Measurements from ENCODE around the gene CREB3L1. TPM values are rescaled to one million over a fixed set of nuclear protein-coding genes. Genes with fewer than 3 reads are reported as not detected.

Gene CREB3L1
- total and polyA plus RNA-seq, 2 experiments from 2014 or later = 22.9 to 275 TPM

DNA sequence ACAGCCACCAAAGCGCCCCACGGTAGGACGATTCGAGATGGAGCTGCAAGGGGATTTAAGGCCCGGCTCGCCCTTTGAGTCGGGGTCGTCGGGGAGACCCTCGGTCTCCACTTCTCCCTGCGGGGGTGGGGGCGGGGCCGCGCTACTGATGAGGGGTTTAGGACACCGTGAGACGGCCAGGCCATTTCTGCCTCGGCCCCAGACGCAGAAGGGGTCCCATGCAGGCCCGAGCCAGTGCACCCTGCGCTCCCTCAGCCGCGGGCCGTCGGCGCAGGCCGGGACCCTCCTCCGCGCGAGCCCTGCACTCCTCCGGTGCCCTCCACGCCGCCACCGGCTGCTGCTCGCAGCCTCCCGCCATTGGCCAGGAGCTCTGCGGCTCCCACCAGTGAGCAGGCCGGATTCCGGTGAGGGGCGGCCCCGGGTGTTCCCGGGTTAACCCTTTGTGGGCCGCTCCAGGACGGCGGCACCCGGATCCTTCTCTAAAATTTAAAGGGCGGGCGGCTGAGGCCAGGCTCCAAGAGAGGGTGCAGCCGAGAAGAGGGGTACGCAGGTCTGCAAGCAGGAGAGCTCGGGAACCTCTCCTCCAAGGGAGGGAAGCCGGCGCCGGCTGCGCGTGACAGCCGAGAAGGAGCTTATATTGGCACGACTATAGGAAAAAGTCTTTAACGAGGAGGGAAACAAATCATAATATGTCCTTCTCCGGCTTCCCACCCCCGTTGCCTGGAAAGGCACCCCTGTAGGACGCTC is 18.0 kb downstream of the CREB3L1 start:
- Histone ChIP-seq H3K27ac (peak overlapping the region; percentile 96), H3K9me2 (replicated peaks; ENCODE audit: insufficient read depth) (no peaks in the 10 kb centered on the region), H4K20me1 (ENCODE audit: insufficient read depth, poor library complexity, severe bottlenecking) (no peaks in the 10 kb centered on the region), H2AFZ (no peak overlapping the region), H3K4me3 (peak overlapping the region; percentile 34), H3K36me3 (replicated peaks; ENCODE audit: insufficient read depth, low read depth) (no peaks in the 10 kb centered on the region), H3K4me2 (peak overlapping the region; percentile 95), H3K9me3 (ENCODE audit: low read depth) (no peaks in the 10 kb centered on the region), H3K27me3 (no peaks in the 10 kb centered on the region), H3K4me1 (ENCODE audit: insufficient read depth) (peaks cover 43% of the 10 kb centered on the region), H3K79me2 (peaks cover 71% of the 10 kb centered on the region)
- 3% methylated on average over 56 of the region's 61 CpGs for WGBS (ENCODE audit: low lambda C conversion rate, missing lambda C conversion rate)
- DNase-seq (ENCODE audit: low spot score) = peak; percentile 91
- TF ChIP-seq EZH2 (IDR thresholded peaks at IDR 0.05; ENCODE audit: borderline replicate concordance) = no peak
- no peak for TF ChIP-seq EZH2phosphoT487 (IDR thresholded peaks at IDR 0.05; ENCODE audit: low read depth, severe bottlenecking, unreplicated experiment)
- TF ChIP-seq CTCF (IDR thresholded peaks at IDR 0.05; ENCODE audit: poor library complexity) = no peak

- Histone ChIP-seq H3K36me3 (replicated peaks; ENCODE audit: insufficient read depth, low read depth) (no peaks in the 10 kb centered on the region), H3K27ac (peak overlapping the region; percentile 96), H3K4me1 (ENCODE audit: insufficient read depth) (peaks cover 39% of the 10 kb centered on the region), H3K27me3 (no peaks in the 10 kb centered on the region), H3K9me3 (ENCODE audit: low read depth) (no peaks in the 10 kb centered on the region), H4K20me1 (ENCODE audit: insufficient read depth, poor library complexity, severe bottlenecking) (no peaks in the 10 kb centered on the region), H2AFZ (no peak overlapping the region), H3K79me2 (peaks cover 71% of the 10 kb centered on the region), H3K9me2 (replicated peaks; ENCODE audit: insufficient read depth) (no peaks in the 10 kb centered on the region), H3K4me3 (peak overlapping the region; percentile 34), H3K4me2 (peak overlapping the region; percentile 95)
- 44% methylated on average over 16 of the region's 18 CpGs for WGBS (ENCODE audit: low lambda C conversion rate, missing lambda C conversion rate)
- DNase-seq (ENCODE audit: low spot score) = no peak
- no peak for TF ChIP-seq EZH2 (IDR thresholded peaks at IDR 0.05; ENCODE audit: borderline replicate concordance)
- no peak for TF ChIP-seq EZH2phosphoT487 (IDR thresholded peaks at IDR 0.05; ENCODE audit: low read depth, severe bottlenecking, unreplicated experiment)
- TF ChIP-seq CTCF (IDR thresholded peaks at IDR 0.05; ENCODE audit: poor library complexity) = no peak
These were observed 18.6 kb downstream of the CREB3L1 start for GRCh38 chr11:46296059-46296527.

DNA sequence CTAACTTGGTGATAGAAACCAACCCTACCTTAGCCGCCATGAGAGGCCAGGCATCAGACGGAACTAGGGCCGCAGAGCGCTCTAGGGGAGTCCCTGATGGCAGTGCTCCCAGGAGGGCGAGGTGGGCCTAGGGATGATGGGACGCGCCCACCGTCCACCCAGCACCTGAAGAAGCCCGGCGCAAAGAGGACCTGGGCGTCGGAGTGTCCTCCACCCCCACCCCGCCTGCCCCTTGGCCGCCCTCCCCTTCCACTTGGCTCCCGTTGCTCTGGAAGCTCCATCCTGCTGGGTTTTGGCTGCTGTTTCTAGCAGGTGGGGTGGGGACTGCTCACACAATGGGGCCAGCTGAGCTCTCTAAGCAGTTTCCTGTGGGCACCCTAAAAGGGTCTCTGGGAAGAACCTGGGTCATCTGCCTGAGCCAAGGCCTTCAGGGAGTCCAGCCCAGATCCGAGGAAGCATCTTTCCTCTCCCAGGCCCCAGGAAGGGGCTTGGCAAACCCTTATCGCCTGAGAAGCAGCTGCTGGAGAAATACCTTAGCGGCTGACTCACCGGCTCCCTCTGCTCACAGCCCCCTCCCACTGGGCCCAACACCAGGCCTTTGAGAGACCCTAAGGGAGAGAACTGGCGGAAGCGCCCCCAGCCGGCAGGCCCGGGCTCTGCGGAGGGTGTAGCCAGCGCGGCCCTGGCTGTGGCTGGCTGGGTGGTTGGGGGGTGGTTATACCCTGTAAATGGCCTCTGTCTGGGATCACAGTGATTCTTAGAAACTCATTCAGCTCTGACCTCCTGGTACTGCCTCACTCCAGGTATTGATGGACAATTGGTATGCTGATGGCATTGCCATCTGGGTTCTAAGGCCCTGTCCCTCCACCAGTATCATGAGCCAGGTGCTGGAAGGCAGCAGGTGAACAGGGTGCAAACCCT is 19.3 kb downstream of the CREB3L1 start:
- peak overlapping the region; percentile 96 for H3K27ac ChIP-seq
- 34% methylated on average over 18 of the region's 26 CpGs for WGBS (ENCODE audit: low lambda C conversion rate, missing lambda C conversion rate)
- no peaks in the 10 kb centered on the region for H3K27me3 ChIP-seq
- no peak overlapping the region for H3K4me3 ChIP-seq
- H3K36me3 ChIP-seq (replicated peaks; ENCODE audit: insufficient read depth, low read depth) = no peaks in the 10 kb centered on the region
- no peak overlapping the region for H2AFZ ChIP-seq
- peak overlapping the region; percentile 95 for H3K4me2 ChIP-seq
- H3K79me2 ChIP-seq = peaks cover 64% of the 10 kb centered on the region
- no peaks in the 10 kb centered on the region for H3K9me2 ChIP-seq (replicated peaks; ENCODE audit: insufficient read depth)
- H4K20me1 ChIP-seq (ENCODE audit: insufficient read depth, poor library complexity, severe bottlenecking) = no peaks in the 10 kb centered on the region
- no peaks in the 10 kb centered on the region for H3K9me3 ChIP-seq (ENCODE audit: low read depth)
- peaks cover 32% of the 10 kb centered on the region for H3K4me1 ChIP-seq (ENCODE audit: insufficient read depth)
- TF ChIP-seq EZH2 (IDR thresholded peaks at IDR 0.05; ENCODE audit: borderline replicate concordance) (no peak), CTCF (IDR thresholded peaks at IDR 0.05; ENCODE audit: poor library complexity) (peak; percentile 78)
- DNase-seq (ENCODE audit: low spot score) = peak; percentile 94
